ENCODE measurements around the gene PCNP. TPM values are rescaled to one million over a fixed set of nuclear protein-coding genes. Genes with fewer than 3 reads are reported as not detected.

Gene PCNP
- total and polyA plus RNA-seq, 9 of the 15 experiments (the other 6 are each of a cell fraction or from before 2014, with no cell fraction given), result 54.3 to 170 (median 150) TPM

- in situ Hi-C loops (cut with MboI), result no loop called here
- no TSS peak for BruUV-seq (replicated peaks)
Measured at GRCh38 chr3:101629219-101629618, 55.2 kb downstream of the PCNP start.

More at GRCh38 chr3:101629219-101629618, 55.2 kb downstream of the PCNP start:
- Histone ChIP-seq H3K27me3 (ENCODE audit: control insufficient read depth in 2 of 2, insufficient read depth in 2 of 2, low read length in 2 of 2) (no peaks in the 10 kb centered on the region), H3K79me2 (ENCODE audit: control insufficient read depth, insufficient read depth, low read length) (peaks cover 94% of the 10 kb centered on the region), H2AFZ (ENCODE audit: low read depth, low read length) (no peak overlapping the region), H3K4me2 (ENCODE audit: insufficient read depth, low read length) (peak overlapping the region; percentile 71), H3K4me3 (no peak overlapping the region), H3K36me3 (ENCODE audit: control insufficient read depth, insufficient read depth, low read length) (peaks cover 77% of the 10 kb centered on the region), H3K9ac (ENCODE audit: insufficient read depth in 1 of 2, low read depth in 2 of 2, low read length in 2 of 2) (peak overlapping the region in 1 of 2 experiments; percentile 67; a peak in 1 of 4 replicates), H3K9me1 (ENCODE audit: control insufficient read depth, insufficient read depth, low read length) (no peaks in the 10 kb centered on the region), H3K27ac (ENCODE audit: extremely low read depth, low read depth, low read length) (peak overlapping the region; percentile 69), H4K20me1 (replicated peaks; ENCODE audit: control insufficient read depth, insufficient read depth, low read length) (no peaks in the 10 kb centered on the region), H3K4me1 (replicated peaks in 1 of 2; ENCODE audit: control insufficient read depth in 2 of 2, insufficient read depth in 2 of 2, low read length in 2 of 2) (peaks cover 12 to 17% of the 10 kb centered on the region in 2 experiments; a peak in 3 of 5 replicates), H3K9me3 (replicated peaks; ENCODE audit: control insufficient read depth, insufficient read depth, low read depth, low read length) (no peaks in the 10 kb centered on the region)
- POLR2A ChIA-PET, result interaction anchor here (0.5 to 0.8 kb wide), 2 partner anchors 16 to 52 kb away, joined by 4 read pairs; no protein-coding TSS in a partner anchor
- intact Hi-C loops (cut with micrococcal nuclease), result no loop called here
- DNase-seq (ENCODE audit: extremely low read depth in 1 of 4, low spot score in 3 of 4) (peak in 1 of 4 experiments; percentile 57), FAIRE-seq (no peak), ATAC-seq (peak; percentile 16)
- CTCF ChIA-PET (ENCODE audit: low intra/inter-chr PET ratio), result no interaction called here
- TF ChIP-seq CBX2 (IDR thresholded peaks at IDR 0.05; ENCODE audit: insufficient read depth, low read length, poor library complexity, severe bottlenecking), result no peak
- TF ChIP-seq TBL1XR1 (IDR thresholded peaks at IDR 0.05; ENCODE audit: low read length in 2 of 2), result 0 out of 4 replicates have a peak, but pooled peaks of 1 of the 2 experiments have one; percentile 11
- TF ChIP-seq E2F4 (CRISPR knock-in tag; IDR thresholded peaks at IDR 0.05; ENCODE audit: low read depth), result no peak
- no peak for TF ChIP-seq ZBTB8A (IDR thresholded peaks at IDR 0.05; ENCODE audit: partially characterized antibody)
- TF ChIP-seq SUPT5H (IDR thresholded peaks at IDR 0.05), result no peak
- TF ChIP-seq ARID1B (IDR thresholded peaks at IDR 0.05), result peak; percentile 31; the same call in 1 of the 2 replicates
- no peak for TF ChIP-seq NR3C1 (CRISPR knock-in tag; IDR thresholded peaks at IDR 0.05)
- no peak for TF ChIP-seq ID3 (CRISPR knock-in tag; IDR thresholded peaks at IDR 0.05)
- peak; percentile 19; the same call in 1 of the 2 replicates for TF ChIP-seq ID3 (tag; IDR thresholded peaks at IDR 0.05)
- TF ChIP-seq JUND (IDR thresholded peaks at IDR 0.05; ENCODE audit: borderline replicate concordance, low read depth, low read length), result 0 out of 2 replicates have a peak, but pooled peaks have one; percentile 5
- TF ChIP-seq JUND (tag; IDR thresholded peaks at IDR 0.05; ENCODE audit: borderline replicate concordance, low read depth, low read length), result no peak; the same call in 2 of the 3 replicates
- TF ChIP-seq ZNF592 (IDR thresholded peaks at IDR 0.05), result peak; percentile 57; the same call in 1 of the 2 replicates
- TF ChIP-seq ZNF24 (IDR thresholded peaks at IDR 0.05), result peak; percentile 78
- peak; percentile 61 for TF ChIP-seq EP300 (IDR thresholded peaks at IDR 0.05; ENCODE audit: low read length)
- peak; percentile 74 for TF ChIP-seq ESRRA (IDR thresholded peaks at IDR 0.05; ENCODE audit: borderline replicate concordance, low read depth)

Data from K562 (cell line).